IPS DF 19.7 (cell line): ENCODE measurements around the gene CCT6A.
"Not testable (repeated sequence)": the region's sequence is repeated elsewhere in the genome, so short reads cannot be mapped to it uniquely, and the experiment has no call there.

ENCODE experiments used
- DNase-seq: peaks from one replicate; pipeline ENCODE4 v3.0.0-alpha.2; 2013; ENCODE audit warnings: low read depth, low spot score

The CCT6A gene, protein sequence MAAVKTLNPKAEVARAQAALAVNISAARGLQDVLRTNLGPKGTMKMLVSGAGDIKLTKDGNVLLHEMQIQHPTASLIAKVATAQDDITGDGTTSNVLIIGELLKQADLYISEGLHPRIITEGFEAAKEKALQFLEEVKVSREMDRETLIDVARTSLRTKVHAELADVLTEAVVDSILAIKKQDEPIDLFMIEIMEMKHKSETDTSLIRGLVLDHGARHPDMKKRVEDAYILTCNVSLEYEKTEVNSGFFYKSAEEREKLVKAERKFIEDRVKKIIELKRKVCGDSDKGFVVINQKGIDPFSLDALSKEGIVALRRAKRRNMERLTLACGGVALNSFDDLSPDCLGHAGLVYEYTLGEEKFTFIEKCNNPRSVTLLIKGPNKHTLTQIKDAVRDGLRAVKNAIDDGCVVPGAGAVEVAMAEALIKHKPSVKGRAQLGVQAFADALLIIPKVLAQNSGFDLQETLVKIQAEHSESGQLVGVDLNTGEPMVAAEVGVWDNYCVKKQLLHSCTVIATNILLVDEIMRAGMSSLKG

DNA sequence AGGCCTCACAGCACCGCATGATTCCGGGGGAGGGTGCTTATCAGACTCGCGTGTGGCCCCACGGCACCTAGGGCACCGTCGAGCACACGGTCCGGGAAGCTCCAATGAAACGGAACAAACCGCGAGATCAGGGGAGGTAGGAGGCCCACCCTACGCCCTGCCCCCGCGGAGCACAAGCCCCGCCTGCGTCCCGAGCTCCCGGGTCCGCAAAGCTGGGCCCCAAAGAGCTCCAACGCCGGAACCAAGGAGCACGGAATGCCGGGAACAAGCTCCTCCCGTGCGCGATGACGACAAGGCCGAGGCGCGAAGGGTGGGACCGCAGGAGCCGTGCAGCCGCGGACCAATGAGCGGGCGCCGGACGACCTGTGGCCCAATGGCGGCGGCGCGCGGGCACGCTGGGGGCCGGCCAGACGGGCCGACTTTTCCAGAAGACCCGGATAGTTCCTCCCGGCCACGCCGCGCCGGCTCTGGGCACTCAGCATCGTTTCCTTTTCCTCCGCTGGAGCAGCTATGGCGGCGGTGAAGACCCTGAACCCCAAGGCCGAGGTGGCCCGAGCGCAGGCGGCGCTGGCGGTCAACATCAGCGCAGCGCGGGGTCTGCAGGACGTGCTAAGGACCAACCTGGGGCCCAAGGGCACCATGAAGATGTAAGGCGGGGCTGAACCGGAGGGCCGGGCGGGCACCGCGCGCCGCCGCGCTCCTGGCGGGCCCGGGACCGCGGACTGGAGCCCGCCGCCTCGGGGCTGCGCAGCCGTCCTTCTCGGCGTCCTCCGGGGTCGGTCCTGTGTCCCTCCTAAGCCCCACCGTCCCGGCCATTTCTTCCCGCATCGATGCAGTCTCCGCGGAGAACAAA, at the start of gene CCT6A, which contains the start of gene PSPH:
TSS of gene CCT6A (plus strand) at position 427 of the 853 bp plus-strand sequence. CDS start at position 511, 84 bp downstream.
TSS of gene PSPH (minus strand) at position 106 of the 853 bp plus-strand sequence. CDS start 30,232 bp downstream, outside the sequence.
- DNase-seq: peak; percentile 86

DNA sequence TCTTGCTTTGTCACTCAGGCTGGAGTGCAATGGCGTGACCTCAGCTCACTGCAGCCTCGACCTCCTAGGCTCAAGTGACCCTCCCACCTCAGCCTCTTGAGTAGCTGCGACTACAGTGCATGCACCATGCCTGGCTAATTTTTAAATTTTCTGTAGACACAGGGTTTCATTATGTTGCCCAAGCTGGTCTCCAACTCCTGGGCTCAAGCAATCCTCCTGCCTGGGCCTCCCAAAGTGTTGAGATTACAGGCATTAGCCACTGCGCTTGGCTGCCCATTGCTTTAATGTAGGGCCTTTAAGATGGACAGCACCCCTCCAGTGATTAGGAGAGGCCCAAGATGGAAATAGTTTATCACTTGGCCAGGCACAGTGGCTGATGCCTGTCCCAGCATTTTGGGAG, 47.8 kb upstream of the CCT6A start:
- no peak for DNase-seq

DNA sequence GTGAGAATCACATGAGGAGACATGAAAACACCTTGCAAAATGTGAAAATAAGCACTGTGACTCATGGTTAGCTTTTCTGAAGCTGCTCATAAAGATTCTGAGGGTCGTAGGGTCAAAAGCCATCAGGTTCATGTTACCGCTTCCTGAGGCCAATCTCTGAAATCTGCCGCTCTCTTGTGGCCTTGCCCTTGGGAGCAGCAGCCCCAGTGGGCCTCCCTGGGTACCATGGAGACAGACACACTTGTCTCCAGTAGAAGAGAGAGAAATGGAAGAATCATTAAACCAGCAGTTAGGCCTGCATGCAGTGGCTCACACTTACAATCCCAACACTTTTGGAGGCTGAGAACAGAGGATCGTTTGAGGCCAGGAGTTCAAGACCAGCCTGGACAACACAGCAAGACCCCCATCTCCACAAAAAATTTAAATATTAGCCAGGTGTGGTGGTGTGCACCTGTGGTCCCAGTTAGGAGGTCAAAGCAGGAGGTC, 44.4 kb upstream of the CCT6A start:
- DNase-seq: no peak

DNA sequence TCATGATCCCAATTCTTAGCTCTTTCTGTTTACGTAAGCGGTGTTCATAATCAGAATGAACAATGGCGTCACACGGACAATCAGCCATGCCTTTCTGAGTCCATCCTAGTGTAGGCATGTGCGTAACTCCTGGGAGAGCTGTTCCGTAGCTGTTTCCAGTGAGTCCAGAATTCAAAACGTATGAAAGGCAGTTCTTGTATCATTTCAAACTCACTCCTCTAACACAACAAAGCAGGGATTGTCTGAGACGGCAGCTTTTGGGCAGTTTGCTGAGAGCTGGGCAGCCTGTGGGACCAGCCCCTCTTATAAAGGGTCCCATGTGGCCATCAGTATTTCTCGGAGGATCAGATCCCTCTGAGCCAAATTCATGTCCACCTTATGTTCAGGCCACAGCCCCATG, 43.7 kb upstream of the CCT6A start:
- DNase-seq: no peak

DNA sequence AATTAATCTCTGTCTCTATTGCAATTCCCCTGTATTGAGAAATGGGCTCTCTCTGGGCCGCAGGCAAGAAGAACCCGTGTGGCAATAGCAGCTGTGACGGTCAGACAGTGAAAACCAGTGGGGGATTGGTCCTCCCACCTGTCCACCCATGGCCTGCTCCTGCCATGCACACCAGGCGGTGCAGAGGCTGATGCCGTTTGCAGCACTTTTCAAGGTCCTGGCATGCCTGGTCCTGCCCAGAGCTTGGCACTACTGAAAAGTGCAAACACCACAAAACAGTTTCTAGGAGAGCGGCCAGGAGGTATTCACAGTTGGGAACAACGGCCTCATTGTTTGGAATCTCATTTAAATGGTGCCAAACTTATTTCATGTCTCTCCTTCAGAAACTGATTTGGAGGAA, 41.9 kb upstream of the CCT6A start:
- no peak for DNase-seq

DNA sequence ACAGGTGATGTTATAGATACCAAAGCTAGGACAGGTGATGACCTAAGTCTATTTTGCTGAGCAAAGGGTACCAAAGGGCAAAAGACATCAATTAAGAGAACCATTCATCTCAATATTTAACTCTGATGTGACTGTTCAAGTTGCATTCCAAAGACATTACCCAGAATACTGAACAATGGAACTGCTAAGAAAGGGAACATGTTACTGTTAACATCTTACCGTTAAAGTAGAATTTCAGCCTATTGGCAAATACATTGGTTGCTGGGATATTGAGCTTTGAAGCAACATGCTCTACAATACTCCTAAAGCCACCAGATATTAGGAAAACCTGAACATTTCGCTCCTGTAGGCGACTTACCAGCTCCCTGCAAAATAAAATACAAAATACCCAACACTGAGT, 34.5 kb upstream of the CCT6A start:
- not testable (repeated sequence) for DNase-seq

DNA sequence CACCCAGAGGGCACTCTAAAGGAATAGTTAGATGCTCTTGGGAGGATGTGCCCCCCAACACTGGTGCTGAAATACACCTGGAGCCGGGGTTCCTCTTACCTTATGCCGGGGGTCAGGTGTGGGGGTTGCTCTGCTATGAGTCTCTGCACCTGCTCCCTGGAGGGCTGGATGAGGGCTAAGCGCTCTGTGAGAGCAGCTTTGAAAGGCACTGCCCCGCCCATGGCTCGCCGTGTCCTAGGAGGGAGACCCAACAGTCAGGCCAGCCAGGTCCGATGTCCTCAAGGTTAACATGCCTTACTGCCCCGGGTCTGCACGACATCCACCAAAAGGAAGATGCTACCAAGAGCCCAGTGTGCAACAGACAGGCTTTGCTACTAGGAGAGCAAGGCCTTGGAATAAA, 32.1 kb upstream of the CCT6A start:
- DNase-seq: no peak

DNA sequence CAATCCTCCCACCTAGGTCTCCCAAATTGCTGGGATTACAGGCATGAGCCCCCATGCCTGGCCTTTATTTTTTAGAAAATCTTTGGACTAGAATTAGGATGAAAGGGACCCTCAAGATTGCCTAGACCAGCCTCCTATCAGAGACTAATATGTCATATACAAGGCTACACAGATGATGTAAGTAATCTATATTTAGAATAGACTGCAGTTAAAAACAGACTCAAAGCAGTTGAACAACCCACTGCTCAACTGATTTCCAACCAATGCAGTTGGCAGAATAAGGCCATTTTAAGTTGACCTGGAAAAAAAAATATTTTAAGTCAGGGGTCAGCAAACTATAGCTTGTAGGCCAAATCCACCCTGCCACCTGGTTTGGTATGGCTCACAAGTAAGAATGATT, 28.1 kb upstream of the CCT6A start:
- DNase-seq: no peak

DNA sequence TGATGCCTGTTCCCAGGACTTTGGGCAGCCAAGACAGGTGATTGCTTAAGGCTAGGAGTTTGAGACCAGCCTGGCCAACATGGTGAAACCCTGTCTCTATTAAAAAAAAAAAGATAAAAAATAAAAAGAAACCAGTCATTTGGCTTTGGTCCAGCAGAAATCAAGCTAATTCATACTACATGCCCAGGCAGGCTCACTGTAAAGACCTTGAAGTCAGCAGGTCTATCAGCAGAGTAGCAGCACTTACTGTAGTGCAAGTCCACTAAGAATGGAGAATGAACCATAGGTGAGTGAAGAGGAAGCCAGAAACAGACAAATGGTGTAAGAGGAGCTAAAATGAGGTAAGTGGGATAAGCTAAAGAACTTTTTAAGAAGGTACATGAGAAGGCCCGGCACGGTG, 25.0 kb upstream of the CCT6A start:
- no peak for DNase-seq

DNA sequence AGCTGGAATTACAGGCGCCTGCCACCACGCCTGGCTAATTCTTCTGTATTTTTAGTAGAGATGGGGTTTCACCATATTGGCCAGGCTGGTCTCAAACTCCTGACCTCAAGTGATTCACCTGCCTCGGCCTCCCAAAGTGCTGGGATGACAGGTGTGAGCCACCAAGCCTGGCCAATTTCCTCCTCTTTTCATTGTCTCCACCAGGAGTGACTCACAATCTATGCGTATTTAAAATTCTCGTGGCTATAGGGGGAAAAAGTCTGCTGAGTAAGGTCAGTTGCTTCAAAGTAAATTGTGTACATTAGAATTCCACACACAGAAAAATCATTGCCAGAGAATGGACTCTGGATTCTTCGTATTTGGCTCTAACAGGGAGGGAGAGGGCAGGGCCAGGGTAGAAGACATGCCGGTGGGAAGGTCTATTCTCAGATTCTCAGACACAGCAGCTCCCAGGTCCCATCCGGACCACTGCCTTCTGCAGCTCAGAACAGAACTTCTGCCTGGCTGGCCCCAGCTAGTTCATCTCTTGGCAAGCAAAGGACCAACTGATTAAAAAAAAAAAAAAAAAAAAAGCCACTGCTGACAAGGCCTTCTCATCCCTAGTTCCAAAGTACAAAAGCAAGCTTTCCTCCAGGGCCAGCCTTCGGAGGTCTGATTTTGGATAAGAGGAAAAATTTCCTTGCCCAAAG, 22.5 kb upstream of the CCT6A start:
- no peak for DNase-seq

DNA sequence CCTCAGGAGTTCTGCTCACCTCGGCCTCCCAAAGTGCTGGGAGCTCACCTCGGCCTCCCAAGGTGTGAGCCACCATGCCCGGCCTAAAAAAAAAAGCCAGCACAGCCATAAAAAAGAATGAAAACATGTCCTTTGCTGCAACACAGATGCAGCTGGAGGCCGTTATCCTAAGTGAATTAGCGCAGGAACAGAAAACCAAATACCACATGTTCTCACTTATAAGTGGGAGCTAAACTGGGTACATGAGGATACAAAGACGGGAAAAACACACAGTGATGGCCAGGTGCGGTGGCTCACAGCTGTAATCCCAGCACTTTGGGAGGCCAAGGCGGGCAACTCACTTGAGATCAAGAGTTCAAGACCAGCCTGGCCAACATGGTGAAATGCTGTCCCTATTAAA, 21.2 kb upstream of the CCT6A start:
- no peak for DNase-seq

DNA sequence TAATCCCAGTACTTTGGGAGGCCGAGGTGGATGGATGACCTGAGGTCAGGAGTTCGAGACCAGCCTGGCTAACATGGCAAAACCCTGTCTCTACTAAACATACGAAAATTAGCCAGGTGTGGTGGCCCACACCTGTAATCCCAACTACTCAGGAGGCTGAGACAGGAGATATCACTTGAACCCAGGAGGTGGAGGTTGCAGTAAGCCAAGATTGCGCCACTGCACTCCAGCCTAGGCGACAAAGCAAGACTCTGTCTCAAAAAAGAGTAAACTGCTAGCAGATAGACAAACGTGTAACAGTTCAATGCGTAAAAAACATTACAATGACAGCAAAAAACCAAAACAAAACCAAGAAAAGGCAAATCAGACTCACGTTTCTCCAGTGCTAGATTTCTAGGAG, 20.0 kb upstream of the CCT6A start:
- not testable (repeated sequence) for DNase-seq

DNA sequence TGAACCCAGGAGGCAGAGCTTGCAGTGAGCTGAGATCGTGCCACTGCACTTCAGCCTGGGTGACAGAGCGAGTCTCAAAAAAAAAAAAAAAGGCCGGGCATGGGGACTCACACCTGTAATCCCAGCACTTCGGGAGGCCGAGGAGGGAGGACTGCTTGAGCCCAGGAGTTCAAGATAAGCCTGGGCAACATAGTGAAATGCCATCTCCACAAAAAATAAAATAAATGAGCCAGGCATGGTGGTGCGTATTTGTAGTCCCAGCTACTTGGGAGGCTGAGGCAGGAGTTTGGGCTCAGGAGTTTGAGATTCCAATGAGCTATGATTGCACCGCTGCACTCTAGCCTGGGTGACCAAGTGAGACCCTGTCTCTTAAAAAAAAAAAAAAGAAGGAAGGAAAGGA, 19.0 kb upstream of the CCT6A start:
- DNase-seq: not testable (repeated sequence)

DNA sequence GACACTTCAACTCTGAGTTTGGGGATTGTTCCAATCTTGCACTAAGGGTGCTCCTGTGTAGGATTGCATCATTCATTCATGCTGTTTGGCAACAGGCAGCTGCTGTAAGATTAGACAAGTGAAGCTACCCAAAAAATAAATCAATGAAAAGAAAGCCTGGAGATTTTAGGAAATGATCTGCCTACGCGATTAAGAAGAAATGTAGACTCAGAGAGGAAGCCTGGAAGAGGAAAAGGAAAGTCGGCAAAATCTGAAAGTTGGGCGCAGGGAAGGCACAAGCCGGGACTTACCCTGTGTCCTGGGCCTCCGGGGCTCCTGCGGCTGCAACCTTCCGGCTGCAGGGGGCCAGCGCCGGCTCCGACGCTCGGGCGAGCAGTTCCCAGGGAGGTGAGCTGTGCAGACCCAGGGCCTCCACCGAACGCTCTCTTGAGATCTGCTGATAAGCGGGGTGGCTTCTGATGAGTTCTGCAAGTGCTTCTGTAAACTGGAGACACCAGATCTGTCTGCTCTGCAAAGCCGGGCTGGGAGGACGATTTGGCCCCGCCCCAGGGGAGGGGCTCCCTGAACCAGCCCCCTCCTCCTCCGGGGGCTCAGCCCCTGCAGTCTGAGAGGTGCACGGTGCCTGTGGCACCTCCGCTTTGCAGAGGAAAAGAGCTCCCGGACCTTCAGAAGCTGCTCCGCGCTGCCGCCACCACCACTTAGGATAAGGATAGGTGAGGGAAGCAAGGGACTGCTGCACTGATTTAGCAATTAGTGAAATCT, 17.7 kb upstream of the CCT6A start:
- peak; percentile 79 for DNase-seq

DNA sequence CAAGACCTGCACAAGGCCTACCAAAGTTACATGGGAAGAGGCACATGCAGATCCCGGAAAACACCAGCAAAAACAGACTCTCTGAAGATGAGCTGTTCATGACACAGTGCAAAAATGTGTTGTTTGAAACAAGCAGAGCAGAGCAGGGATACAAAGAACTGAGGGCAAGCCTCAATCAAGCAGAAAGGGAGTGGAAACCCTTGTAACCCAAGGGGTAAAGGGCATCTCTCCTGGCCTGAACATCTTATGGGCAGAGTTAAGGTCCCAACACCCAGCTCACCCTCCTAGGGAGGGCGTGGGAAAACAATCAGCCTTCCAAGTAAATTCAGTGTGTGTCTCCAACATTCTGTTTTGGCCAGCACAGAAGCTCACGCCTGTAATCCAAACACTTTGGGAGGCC, 10.8 kb upstream of the CCT6A start:
- DNase-seq: no peak

DNA sequence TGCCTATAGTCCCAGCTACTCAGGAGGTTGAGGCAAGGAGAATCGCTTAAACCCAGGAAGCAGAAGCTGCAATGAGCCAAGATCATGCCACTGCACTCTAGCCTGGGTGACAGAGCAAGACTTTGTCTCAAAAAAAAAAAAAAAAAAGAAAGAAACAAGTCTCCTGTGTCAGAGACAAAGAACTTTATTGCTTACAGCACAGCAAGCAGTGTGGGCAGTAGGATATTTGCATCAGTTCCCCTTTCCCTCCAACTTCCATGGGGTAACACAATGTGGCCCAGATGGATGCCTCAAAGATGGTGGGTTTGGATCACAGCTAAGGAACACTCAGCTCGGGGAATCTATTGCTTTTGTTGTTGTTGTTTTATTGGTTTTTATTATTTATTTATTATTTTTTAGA, 5.8 kb upstream of the CCT6A start:
- DNase-seq: not testable (repeated sequence)

DNA sequence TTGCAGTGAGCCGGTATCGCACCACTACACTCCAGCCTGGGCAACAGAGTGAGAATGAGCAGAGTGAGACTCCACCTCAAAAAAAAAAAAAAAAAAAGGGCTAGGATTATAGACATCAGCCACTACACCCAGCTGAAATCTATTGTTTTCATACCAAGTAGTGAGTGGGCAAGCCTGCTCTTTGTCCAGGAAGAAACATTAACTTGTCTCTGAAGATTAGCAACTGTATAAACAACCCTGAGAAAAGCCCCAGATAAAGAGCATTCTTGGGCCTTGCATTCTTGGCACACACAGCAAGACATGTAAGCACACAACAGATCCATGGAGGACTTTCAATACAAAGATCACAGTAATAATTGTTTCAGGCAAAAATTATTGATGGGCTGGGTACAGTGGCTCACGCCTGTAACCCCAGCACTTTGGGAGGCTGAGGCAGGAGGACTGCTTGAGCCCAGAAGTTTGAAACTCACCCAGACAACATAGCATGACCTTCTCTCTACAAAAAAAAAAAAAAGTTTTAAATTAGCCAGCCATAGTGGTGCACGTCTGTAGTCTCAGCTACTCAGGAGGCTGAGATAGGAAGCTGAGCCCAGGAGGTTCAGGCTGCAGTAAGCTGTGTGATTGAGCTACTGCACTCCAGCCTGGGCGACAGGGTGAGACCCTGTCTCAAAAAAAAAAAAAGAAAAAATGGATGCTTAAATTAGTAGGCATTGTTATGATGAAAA, 4.7 kb upstream of the CCT6A start:
- no peak for DNase-seq

DNA sequence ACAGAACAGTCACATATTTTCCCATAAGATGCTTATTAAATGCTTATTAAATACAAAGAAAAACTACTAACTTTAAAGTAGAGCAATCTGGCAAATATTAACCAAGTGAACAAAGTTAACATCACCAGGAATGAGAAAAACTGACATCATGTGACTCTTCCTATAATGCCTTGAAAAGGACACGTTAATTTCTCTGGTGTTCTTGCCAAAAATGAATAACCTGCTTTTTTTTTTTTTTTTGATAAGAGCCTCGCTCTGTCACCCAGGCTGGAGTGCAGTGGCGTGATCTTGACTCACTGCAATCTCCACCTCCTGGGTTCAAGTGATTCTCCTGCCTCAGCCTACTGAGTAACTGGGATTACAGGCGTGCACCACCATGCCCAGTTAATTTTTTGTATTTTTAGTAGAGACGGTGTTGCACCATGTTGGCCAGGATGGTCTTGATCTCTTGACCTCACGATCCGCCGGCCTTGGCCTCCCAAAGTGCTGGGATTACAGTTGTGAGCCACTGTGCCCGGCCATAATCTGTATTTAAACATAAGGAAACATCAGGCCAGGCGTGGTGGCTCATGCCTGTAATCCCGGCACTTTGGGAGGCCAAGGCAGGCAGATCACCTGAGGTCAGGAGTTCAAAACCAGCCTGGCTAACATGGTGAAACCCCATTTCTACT, 4.0 kb upstream of the CCT6A start:
- DNase-seq: not testable (repeated sequence)

DNA sequence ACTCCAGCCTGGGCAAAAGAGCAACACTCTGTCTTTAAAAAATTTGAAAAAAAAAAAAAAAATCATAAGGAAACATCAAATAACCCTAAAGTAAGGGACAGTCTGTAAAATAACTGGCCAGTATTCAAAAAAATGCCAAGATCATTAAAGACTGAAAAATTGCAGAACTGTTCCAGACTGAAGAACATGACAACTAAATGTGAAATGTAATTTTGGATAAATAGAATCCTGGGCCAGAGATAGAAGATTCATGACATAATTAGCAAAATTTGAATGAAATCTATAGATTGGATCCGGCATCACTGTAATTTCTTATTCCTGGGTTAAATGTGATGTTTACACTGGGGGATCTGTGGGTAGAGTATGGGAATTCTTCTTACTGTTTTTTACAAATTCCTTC, 3.3 kb upstream of the CCT6A start:
- no peak for DNase-seq

DNA sequence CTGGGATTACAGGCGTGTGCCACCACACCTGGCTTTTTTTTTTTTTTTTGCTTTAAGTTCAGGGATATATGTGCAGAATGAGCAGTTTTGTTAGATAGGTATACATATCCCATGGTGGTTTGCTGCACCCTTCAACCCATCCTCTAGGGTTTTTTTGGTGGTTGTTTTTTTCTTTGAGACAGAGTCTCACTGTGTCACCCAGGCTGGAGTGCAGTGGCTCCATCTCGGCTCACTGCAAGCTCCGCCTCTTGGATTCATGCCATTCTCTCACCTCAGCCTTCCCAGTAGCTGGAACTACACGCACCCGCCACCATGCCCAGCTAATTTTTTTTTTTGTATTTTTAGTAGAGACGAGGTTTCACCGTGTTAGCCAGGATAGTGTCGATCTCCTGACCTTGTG, 2.8 kb upstream of the CCT6A start:
- DNase-seq: not testable (repeated sequence)
